Astrocyte (in vitro differentiated cells and primary cell): Measurements from ENCODE around the gene PIGO. TPM values are rescaled to one million over a fixed set of nuclear protein-coding genes. Genes with fewer than 3 reads are reported as not detected.

Source experiments
- DNase-seq: peaks from one replicate; pipeline ENCODE4 v3.0.0-alpha.2; 2010; ENCODE audit warnings: low read depth
- FAIRE-seq: peaks from 2 replicates; lab custom pipeline; 2011; peaks lifted over from hg19 to GRCh38; lab: Jason Lieb, UNC
- H2AFZ ChIP-seq: 2 replicates; pipeline ENCODE4 v1.6.0; 2012; ENCODE audit warnings: low read depth, low read length, inconsistent platforms
- H3K27ac ChIP-seq: 2 replicates; pipeline ENCODE4 v1.5.1; 2011; ENCODE audit warnings: low read depth, low read length, inconsistent platforms
- H3K27me3 ChIP-seq: 2 replicates; pipeline ENCODE4 v1.6.0; 2011; ENCODE audit warnings: low read length, inconsistent platforms; ENCODE audit not compliant: insufficient read depth
- H3K36me3 ChIP-seq: 2 replicates; pipeline ENCODE4 v1.5.1; 2011; ENCODE audit warnings: low read length, inconsistent platforms; ENCODE audit not compliant: insufficient read depth
- H3K4me1 ChIP-seq: 2 replicates; pipeline ENCODE4 v1.5.1; 2011; ENCODE audit warnings: low read length, inconsistent platforms; ENCODE audit not compliant: insufficient read depth
- H3K4me2 ChIP-seq: 2 replicates; pipeline ENCODE4 v1.6.0; 2012; ENCODE audit warnings: low read length, inconsistent platforms
- H3K4me3 ChIP-seq: 2 replicates; pipeline ENCODE4 v1.5.1; 2011; ENCODE audit warnings: low read depth, mild to moderate bottlenecking, low read length, inconsistent platforms; ENCODE audit not compliant: insufficient read depth
- H3K79me2 ChIP-seq: 2 replicates; pipeline ENCODE4 v1.6.0; 2012; ENCODE audit warnings: mild to moderate bottlenecking, low read length, inconsistent platforms; ENCODE audit not compliant: insufficient read depth
- H3K9ac ChIP-seq: 2 replicates; pipeline ENCODE4 v1.6.0; 2012; ENCODE audit warnings: mild to moderate bottlenecking, low read length, inconsistent platforms
- H3K9me3 ChIP-seq: 2 replicates; pipeline ENCODE4 v1.5.1; 2012; ENCODE audit warnings: low read depth, mild to moderate bottlenecking, low read length, inconsistent platforms; ENCODE audit not compliant: insufficient read depth
- H4K20me1 ChIP-seq: 2 replicates; pipeline ENCODE4 v1.6.0; 2012; ENCODE audit warnings: low read length, inconsistent platforms; ENCODE audit not compliant: insufficient read depth
- H3K27ac Mint-ChIP-seq: one replicate; pipeline ENCODE4 v1.8.0; 2021; ENCODE audit warnings: mild to moderate bottlenecking, mixed read lengths; ENCODE audit not compliant: unreplicated experiment
- H3K27me3 Mint-ChIP-seq: one replicate; pipeline ENCODE4 v1.8.0; 2021; ENCODE audit warnings: low read depth, mixed read lengths; ENCODE audit not compliant: unreplicated experiment
- H3K36me3 Mint-ChIP-seq: one replicate; pipeline ENCODE4 v1.8.0; 2021; ENCODE audit warnings: low read depth, mixed read lengths; ENCODE audit not compliant: unreplicated experiment
- H3K4me1 Mint-ChIP-seq: one replicate; pipeline ENCODE4 v1.8.0; 2021; ENCODE audit warnings: low read depth, mixed read lengths; ENCODE audit not compliant: unreplicated experiment
- H3K4me3 Mint-ChIP-seq: one replicate; pipeline ENCODE4 v1.8.0; 2021; ENCODE audit warnings: mild to moderate bottlenecking, moderate library complexity, mixed read lengths; ENCODE audit not compliant: unreplicated experiment
- H3K9me3 Mint-ChIP-seq: one replicate; pipeline ENCODE4 v1.8.0; 2021; ENCODE audit warnings: mild to moderate bottlenecking, mixed read lengths; ENCODE audit not compliant: unreplicated experiment
- EZH2 ChIP-seq: IDR thresholded peaks from 2 replicates; pipeline ENCODE4 v1.6.1; 2012; ENCODE audit warnings: mild to moderate bottlenecking, low read length, inconsistent platforms; ENCODE audit not compliant: insufficient read depth
- total RNA-seq: library from RNA; stranded (reverse); gene quantifications from 2 replicates; pipeline ENCODE4 v1.2.1, GENCODE V29; 2021
- TF ChIP-seq, protein P1 (sequence below): IDR thresholded peaks from 2 replicates; pipeline ENCODE4 v1.5.1; 2011; ENCODE audit warnings: low read depth, mild to moderate bottlenecking, inconsistent platforms, low read length, moderate library complexity; ENCODE audit not compliant: insufficient read depth

PIGO gene
- total RNA-seq, 1 donor from 2014 or later, result 19.7 TPM

DNA sequence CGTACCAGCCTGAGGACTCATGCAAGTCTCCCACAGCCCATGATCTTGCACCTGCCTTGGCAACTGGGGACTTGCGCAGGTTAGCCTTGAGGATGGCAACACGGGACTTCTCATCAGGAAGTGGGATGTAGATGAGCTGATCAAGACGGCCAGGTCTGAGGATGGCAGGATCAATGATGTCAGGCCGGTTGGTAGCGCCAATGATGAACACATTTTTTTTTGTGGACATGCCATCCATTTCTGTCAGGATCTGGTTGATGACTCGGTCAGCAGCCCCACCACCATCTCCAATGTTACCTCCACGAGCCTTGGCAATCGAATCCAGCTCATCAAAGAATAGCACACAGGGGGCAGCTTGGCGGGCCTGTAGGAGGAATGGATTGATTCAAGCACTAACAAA lies 37.0 kb downstream of the PIGO start:
- DNase-seq (no peak), FAIRE-seq (no peak)
- H3K27me3 ChIP-seq, result no peaks in the 10 kb centered on the region
- Mint-ChIP-seq H3K27me3 (no peaks in the 10 kb centered on the region), H3K27ac (peak overlapping the region; percentile 60), H3K36me3 (peaks cover 47% of the 10 kb centered on the region), H3K9me3 (no peaks in the 10 kb centered on the region), H3K4me3 (no peak overlapping the region), H3K4me1 (no peaks in the 10 kb centered on the region)
- no peak for TF ChIP-seq EZH2
- TF ChIP-seq, protein P1, sequence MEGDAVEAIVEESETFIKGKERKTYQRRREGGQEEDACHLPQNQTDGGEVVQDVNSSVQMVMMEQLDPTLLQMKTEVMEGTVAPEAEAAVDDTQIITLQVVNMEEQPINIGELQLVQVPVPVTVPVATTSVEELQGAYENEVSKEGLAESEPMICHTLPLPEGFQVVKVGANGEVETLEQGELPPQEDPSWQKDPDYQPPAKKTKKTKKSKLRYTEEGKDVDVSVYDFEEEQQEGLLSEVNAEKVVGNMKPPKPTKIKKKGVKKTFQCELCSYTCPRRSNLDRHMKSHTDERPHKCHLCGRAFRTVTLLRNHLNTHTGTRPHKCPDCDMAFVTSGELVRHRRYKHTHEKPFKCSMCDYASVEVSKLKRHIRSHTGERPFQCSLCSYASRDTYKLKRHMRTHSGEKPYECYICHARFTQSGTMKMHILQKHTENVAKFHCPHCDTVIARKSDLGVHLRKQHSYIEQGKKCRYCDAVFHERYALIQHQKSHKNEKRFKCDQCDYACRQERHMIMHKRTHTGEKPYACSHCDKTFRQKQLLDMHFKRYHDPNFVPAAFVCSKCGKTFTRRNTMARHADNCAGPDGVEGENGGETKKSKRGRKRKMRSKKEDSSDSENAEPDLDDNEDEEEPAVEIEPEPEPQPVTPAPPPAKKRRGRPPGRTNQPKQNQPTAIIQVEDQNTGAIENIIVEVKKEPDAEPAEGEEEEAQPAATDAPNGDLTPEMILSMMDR, result no peak
- no peaks in the 10 kb centered on the region for H3K4me1 ChIP-seq
- H3K9ac ChIP-seq, result no peak overlapping the region
- H3K36me3 ChIP-seq, result peaks cover 99% of the 10 kb centered on the region
- H3K9me3 ChIP-seq, result no peaks in the 10 kb centered on the region
- no peak overlapping the region for H3K4me2 ChIP-seq
- H3K79me2 ChIP-seq, result peaks cover 68% of the 10 kb centered on the region
- no peak overlapping the region for H3K27ac ChIP-seq
- H3K4me3 ChIP-seq, result no peak overlapping the region
- no peak overlapping the region for H2AFZ ChIP-seq
- H4K20me1 ChIP-seq, result peaks cover 95% of the 10 kb centered on the region

DNA sequence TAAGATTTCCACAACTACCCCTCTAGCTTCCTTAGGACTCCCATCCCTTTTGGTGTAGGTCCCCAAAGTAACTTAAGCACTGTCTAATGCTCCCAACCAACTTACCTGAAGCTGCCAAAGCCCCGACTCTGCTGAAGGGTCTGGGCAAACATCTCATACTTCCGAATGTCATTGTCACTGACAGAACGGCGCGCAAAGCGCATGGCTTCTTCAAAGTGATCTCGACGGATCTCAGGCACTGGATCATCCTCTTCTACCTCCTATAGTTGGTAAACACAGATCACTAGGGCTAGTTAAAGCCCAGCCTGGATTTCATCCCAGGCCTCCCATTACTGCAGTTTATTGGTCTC lies 39.1 kb downstream of the PIGO start:
- Histone ChIP-seq H3K36me3 (peaks cover 82% of the 10 kb centered on the region), H3K4me1 (no peaks in the 10 kb centered on the region), H3K9ac (no peak overlapping the region), H3K9me3 (no peaks in the 10 kb centered on the region), H3K79me2 (peaks cover 48% of the 10 kb centered on the region), H3K27me3 (no peaks in the 10 kb centered on the region), H4K20me1 (peaks cover 93% of the 10 kb centered on the region), H3K4me2 (no peak overlapping the region), H2AFZ (no peak overlapping the region), H3K4me3 (no peak overlapping the region), H3K27ac (no peak overlapping the region)
- TF ChIP-seq EZH2, result no peak
- TF ChIP-seq, protein P1, result no peak
- H3K4me3 Mint-ChIP-seq, result no peak overlapping the region
- no peak for FAIRE-seq
- H3K9me3 Mint-ChIP-seq, result no peaks in the 10 kb centered on the region
- no peaks in the 10 kb centered on the region for H3K27me3 Mint-ChIP-seq
- H3K4me1 Mint-ChIP-seq, result no peaks in the 10 kb centered on the region
- peak overlapping the region; percentile 41 for H3K27ac Mint-ChIP-seq
- DNase-seq, result no peak
- H3K36me3 Mint-ChIP-seq, result peaks cover 51% of the 10 kb centered on the region

DNA sequence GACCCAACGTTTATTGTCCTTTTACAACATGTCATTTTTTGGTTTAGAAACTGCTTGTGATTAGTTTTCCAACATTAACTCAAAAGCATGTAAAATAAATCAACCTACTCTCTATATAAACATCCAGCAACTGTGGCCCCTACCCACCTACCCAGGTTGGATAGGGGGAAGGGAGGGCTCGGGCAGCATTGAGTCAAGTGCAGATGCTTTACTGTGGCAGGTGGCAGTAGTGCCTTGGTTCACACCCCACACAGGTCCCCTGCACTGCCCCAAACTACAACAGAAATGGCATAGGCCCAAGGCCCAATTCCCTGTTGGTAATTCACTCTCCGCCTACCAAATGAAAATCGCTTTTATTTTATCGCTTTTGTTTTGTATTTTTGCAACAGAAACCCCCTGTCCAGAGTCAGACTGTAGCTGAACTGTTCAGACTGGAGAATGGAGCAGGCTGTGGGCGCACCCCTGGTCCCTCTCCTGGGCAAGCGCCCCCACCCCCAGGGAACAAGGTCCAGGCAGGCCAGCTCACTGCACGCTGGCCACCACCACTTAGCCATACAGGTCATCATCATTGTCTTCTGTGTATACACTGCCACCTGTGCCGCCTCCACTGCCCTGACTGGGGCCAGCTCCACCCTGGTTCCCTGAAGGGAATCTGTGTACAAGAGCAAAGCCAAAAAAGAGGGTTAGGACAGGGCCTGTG lies 39.7 kb downstream of the PIGO start:
- Histone ChIP-seq H3K36me3 (peaks cover 79% of the 10 kb centered on the region), H3K79me2 (peaks cover 43% of the 10 kb centered on the region), H3K27ac (no peak overlapping the region), H3K9ac (no peak overlapping the region), H3K27me3 (no peaks in the 10 kb centered on the region), H2AFZ (no peak overlapping the region), H3K4me3 (no peak overlapping the region), H3K4me2 (no peak overlapping the region), H4K20me1 (peaks cover 90% of the 10 kb centered on the region), H3K4me1 (no peaks in the 10 kb centered on the region), H3K9me3 (no peaks in the 10 kb centered on the region)
- Mint-ChIP-seq H3K4me1 (no peaks in the 10 kb centered on the region), H3K9me3 (no peaks in the 10 kb centered on the region), H3K27me3 (no peaks in the 10 kb centered on the region), H3K4me3 (no peak overlapping the region), H3K27ac (peak overlapping the region; percentile 81), H3K36me3 (peaks cover 47% of the 10 kb centered on the region)
- FAIRE-seq, result no peak
- DNase-seq, result no peak
- no peak for TF ChIP-seq EZH2
- TF ChIP-seq, protein P1, result no peak
